GM10248 (cell line): ENCODE measurements around the gene NT5C.
A peak's percentile ranks its signal among the peaks of the same experiment; 100 is the strongest.

Experiments
- CTCF ChIA-PET: fragments of 300-600 bp; sonication (Branson Sonifier 250); formaldehyde crosslinking; extraction: SDS; loops from one replicate; lab custom pipeline; 2021; ENCODE audit warnings: antibody characterized with exemption; lab: Yijun Ruan, JAX
- POLR2A ChIA-PET: fragments of 350-650 bp; sonication (Branson Sonifier 250); formaldehyde crosslinking; extraction: SDS; loops from one replicate; lab custom pipeline; 2020; ENCODE audit warnings: antibody characterized with exemption; lab: Yijun Ruan, JAX
- DNase-seq: peaks from one replicate; pipeline ENCODE4 v3.0.0; 2012; ENCODE audit errors: extremely low spot score
- CTCF ChIP-seq: IDR thresholded peaks from 2 replicates; pipeline ENCODE4 v1.5.1; 2012; ENCODE audit warnings: mild to moderate bottlenecking, low read depth; ENCODE audit errors: extremely low read depth, missing control alignments, control extremely low read depth

NT5C gene

GRCh38 chr17:75113798-75114551 is 17.6 kb downstream of the NT5C start:
- POLR2A ChIA-PET, result interaction anchor here (0.6 to 1.6 kb wide), 12 partner anchors 10 to 314 kb away, joined by 3 to 8 read pairs (median 4); partner anchors contain the start of genes JPT1, NT5C and SUMO2
- CTCF ChIA-PET, result interaction anchor here (0.7 to 16.9 kb wide), 68 partner anchors 10 to 408 kb away, joined by 3 to 338 read pairs (median 6); partner anchors contain the start of genes ATP5PD, CDR2L, GGA3 and JPT1

GRCh38 chr17:75111777-75112335 is 19.7 kb downstream of the NT5C start:
- no peak for DNase-seq
- ChIA-PET CTCF (interaction anchor here (1.0 to 16.9 kb wide), 8 partner anchors 18 to 159 kb away, joined by 3 to 338 read pairs (median 6); partner anchors contain the start of genes MIF4GD, NT5C and SLC16A5), POLR2A (no interaction called here)
- TF ChIP-seq CTCF, result no peak

More at GRCh38 chr17:75113798-75114551, 17.6 kb downstream of the NT5C start:
- TF ChIP-seq CTCF, result peak; percentile 91
- DNase-seq, result peak; percentile 85

GRCh38 chr17:75110234-75110937 is 21.2 kb downstream of the NT5C start:
- TF ChIP-seq CTCF, result no peak
- POLR2A ChIA-PET, result interaction anchor here (1.0 to 1.7 kb wide), 3 partner anchors 10 to 44 kb away, joined by 3 to 4 read pairs (median 4); partner anchors contain the start of gene JPT1
- CTCF ChIA-PET, result interaction anchor here (0.7 to 16.9 kb wide), 4 partner anchors 19 to 91 kb away, joined by 3 to 338 read pairs (median 6); partner anchors contain the start of gene NT5C
- DNase-seq, result no peak

DNA sequence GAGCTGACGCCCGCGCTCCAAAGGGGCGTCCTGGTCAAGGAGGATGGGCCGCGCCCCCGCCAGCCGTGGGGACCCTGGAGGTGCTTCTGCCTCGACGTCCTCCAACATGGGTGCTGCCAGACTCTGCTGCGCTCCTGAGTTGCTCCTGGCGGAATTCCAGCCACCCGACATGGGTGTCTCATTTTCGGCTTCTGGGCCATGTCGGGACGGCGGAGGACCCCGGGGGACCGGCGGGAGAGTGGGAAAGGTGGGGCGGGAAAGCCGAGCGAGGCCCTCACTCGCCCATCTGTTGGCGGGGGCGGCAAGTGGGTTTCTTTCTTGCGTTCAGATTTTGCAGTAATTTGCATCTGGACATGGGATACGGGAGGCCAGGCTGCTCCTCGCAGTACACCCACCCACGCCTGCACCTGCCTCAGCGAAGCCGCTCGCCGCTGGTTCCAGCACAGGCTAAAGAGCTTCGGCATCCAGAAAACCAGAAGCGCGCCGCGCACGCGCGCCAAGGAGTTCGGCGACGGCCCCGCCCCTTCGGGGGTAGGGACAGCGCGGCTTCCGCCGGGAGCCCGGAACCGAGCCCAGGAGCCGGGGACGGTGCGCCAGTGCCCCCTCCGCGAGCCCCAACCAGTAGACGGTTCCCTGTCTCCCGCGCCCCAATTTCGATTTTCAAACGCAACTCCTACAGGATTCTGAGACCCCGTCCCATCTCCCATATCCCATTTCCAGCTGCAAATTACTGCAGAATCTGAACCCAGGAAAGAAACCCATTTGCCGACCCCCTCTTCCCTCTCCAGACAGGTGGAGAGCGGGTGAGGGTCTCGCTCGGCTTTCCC is 21.9 kb downstream of the NT5C start, which contains the start of gene ARMC7:
TSS of gene ARMC7 (plus strand) at position 563 of the 827 bp plus-strand sequence. CDS start 320 bp downstream, outside the sequence.
- POLR2A ChIA-PET, result interaction anchor here (1.0 to 1.7 kb wide), 3 partner anchors 10 to 45 kb away, joined by 3 to 4 read pairs (median 4); partner anchors contain the start of gene JPT1

GRCh38 chr17:75109046-75109406 is 22.5 kb downstream of the NT5C start:
- DNase-seq, result peak; percentile 45
- POLR2A ChIA-PET, result interaction anchor here (1.0 to 1.5 kb wide), 2 partner anchors 11 to 33 kb away, joined by 3 to 4 read pairs; no protein-coding TSS in a partner anchor
- no peak for TF ChIP-seq CTCF
- CTCF ChIA-PET, result interaction anchor here (0.7 to 16.9 kb wide), 3 partner anchors 18 to 162 kb away, joined by 3 to 338 read pairs (median 6); partner anchors contain the start of genes MIF4GD and NT5C

More for the DNA sequence above, 21.9 kb downstream of the NT5C start, which contains the start of gene ARMC7:
- TF ChIP-seq CTCF, result no peak
- CTCF ChIA-PET, result interaction anchor here (0.7 to 16.9 kb wide), 4 partner anchors 19 to 161 kb away, joined by 3 to 338 read pairs (median 6); partner anchors contain the start of genes MIF4GD and NT5C
- DNase-seq, result peak; percentile 97
